Naive thymus-derived CD4-positive, alpha-beta T cell (primary cell): ENCODE data around the gene CCDC97. TPM values are rescaled to one million over a fixed set of nuclear protein-coding genes. Genes with fewer than 3 reads are reported as not detected.
A peak's percentile ranks its signal among the peaks of the same experiment; 100 is the strongest.
"Not testable (repeated sequence)": the region's sequence is repeated elsewhere in the genome, so short reads cannot be mapped to it uniquely, and the experiment has no call there.

Source experiments
- ATAC-seq: fragments of 150-1000 bp; cut with Tn5 transposase; 2 replicates; pipeline ENCODE4 v1.10.0; 2021; ENCODE audit warnings: mild to moderate bottlenecking, moderate library complexity
- CTCF ChIA-PET: fragments of 350-600 bp; sonication (Branson Sonifier 250); formaldehyde crosslinking; loops from one replicate; lab custom pipeline; 2021; ENCODE audit warnings: antibody characterized with exemption; lab: Charles Lee
- POLR2A ChIA-PET: fragments of 350-600 bp; sonication (Branson Sonifier 250); formaldehyde crosslinking; loops from one replicate; lab custom pipeline; 2021; ENCODE audit warnings: antibody characterized with exemption, inconsistent platforms; lab: Charles Lee
- DNase-seq, 9 donors: peaks; one replicate each; pipeline versions ENCODE4 v3.0.0 to v3.0.0-alpha.2; 2020 to 2022; ENCODE audit warnings: mixed read lengths in 1 of 9
- H3K27ac ChIP-seq: one replicate; pipeline ENCODE4 v1.7.0; 2013; ENCODE audit warnings: mild to moderate bottlenecking, low read depth, low read length, moderate library complexity
- H3K27me3 ChIP-seq, 2 donors: one replicate each; pipeline ENCODE4 v1.7.0; 2013; ENCODE audit warnings: low read length in 2 of 2, mild to moderate bottlenecking in 2 of 2, moderate library complexity in 2 of 2; ENCODE audit not compliant: control insufficient read depth in 2 of 2, insufficient read depth in 2 of 2
- H3K36me3 ChIP-seq, 3 experiments: 1 replicate in 2 of 3; 2 replicates in 1 of 3; pipeline ENCODE4 v1.7.0; 2013; ENCODE audit warnings: low read length in 3 of 3, mild to moderate bottlenecking in 3 of 3, moderate library complexity in 1 of 3; ENCODE audit not compliant: insufficient read depth in 3 of 3, control insufficient read depth in 2 of 3
- H3K4me1 ChIP-seq, 2 donors: one replicate each; pipeline ENCODE4 v1.7.0; 2013; ENCODE audit warnings: low read length in 2 of 2, mild to moderate bottlenecking in 2 of 2, moderate library complexity in 1 of 2; ENCODE audit not compliant: control insufficient read depth in 2 of 2, insufficient read depth in 2 of 2
- H3K4me3 ChIP-seq: 2 replicates; pipeline ENCODE4 v1.7.0; 2013; ENCODE audit warnings: mild to moderate bottlenecking, low read length
- H3K9me3 ChIP-seq, 3 experiments: 1 replicate in 2 of 3; 2 replicates in 1 of 3; pipeline ENCODE4 v1.7.0; 2013; ENCODE audit warnings: low read length in 3 of 3; ENCODE audit not compliant: control insufficient read depth in 2 of 3
- H3K27ac Mint-ChIP-seq, 9 donors: one replicate each; pipeline ENCODE4 v1.8.0; 2020 to 2022; ENCODE audit warnings: mixed read lengths in 9 of 9, mild to moderate bottlenecking in 8 of 9, moderate library complexity in 5 of 9, inconsistent platforms in 2 of 9
- H3K27me3 Mint-ChIP-seq, 5 donors: one replicate each; pipeline ENCODE4 v1.8.0; 2021 to 2022; ENCODE audit warnings: mixed read lengths in 5 of 5, mild to moderate bottlenecking in 1 of 5
- H3K36me3 Mint-ChIP-seq, 5 donors: one replicate each; pipeline ENCODE4 v1.8.0; 2020 to 2022; ENCODE audit warnings: mixed read lengths in 5 of 5, mild to moderate bottlenecking in 3 of 5, inconsistent platforms in 1 of 5
- H3K4me1 Mint-ChIP-seq, 7 donors: one replicate each; pipeline ENCODE4 v1.8.0; 2020 to 2022; ENCODE audit warnings: mixed read lengths in 7 of 7, mild to moderate bottlenecking in 3 of 7, inconsistent platforms in 1 of 7
- H3K4me3 Mint-ChIP-seq, 10 donors: one replicate each; pipeline ENCODE4 v1.8.0; 2020 to 2022; ENCODE audit warnings: mild to moderate bottlenecking in 10 of 10, mixed read lengths in 10 of 10, moderate library complexity in 6 of 10, inconsistent platforms in 2 of 10
- H3K9me3 Mint-ChIP-seq, 11 donors: one replicate each; pipeline ENCODE4 v1.8.0; 2020 to 2022; ENCODE audit warnings: mixed read lengths in 11 of 11, mild to moderate bottlenecking in 4 of 11, inconsistent platforms in 1 of 11, moderate library complexity in 1 of 11
- intact Hi-C, 2 donors: fragments of 100-400 bp; cut with micrococcal nuclease; formaldehyde crosslinking; loops; one replicate each; pipeline ENCODE4 v1.15.1; 2023
- polyA plus RNA-seq, 2 donors: library from polyadenylated mRNA; unstranded; fragments of 300-500 nt; fragmentation: Illumina TruSeq; gene quantifications; one replicate each; pipeline ENCODE4 v1.2.3, GENCODE V29; 2021
- total RNA-seq, 6 experiments: library from RNA in 5 of 6; stranded (reverse) in 5 of 6; gene quantifications; 1 replicate in 5 of 6; 2 replicates in 1 of 6; pipeline ENCODE4 v1.2.3 and lab custom pipeline; 2021 to 2026

CCDC97 gene
- total and polyA plus RNA-seq, 7 experiments from 2014 or later: 22.3 to 56.5 (median 44.6) TPM

DNA sequence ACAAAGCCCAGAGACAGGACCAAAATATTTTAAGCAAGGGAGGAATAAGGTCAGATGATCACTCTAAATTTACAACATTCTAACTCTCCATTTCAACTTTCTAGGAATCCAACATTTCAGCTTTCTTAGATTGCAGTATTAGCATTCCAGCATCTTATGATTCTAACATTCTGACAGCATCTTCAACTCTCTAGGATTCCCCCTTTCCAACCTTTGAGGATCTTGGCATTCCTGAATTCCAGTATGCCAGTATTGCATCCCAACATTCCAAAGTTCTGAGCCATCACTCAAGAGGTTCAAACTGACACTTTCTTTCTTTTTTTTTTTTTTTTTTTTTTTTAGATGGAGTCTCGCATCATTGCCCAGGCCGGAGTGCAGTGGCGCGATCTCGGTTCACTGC is 30.0 kb downstream of the CCDC97 start:
- Mint-ChIP-seq H3K27ac (peak overlapping the region in 3 of 9 donors; percentile 44 to 64 (median 49)), H3K4me3 (no peak overlapping the region), H3K36me3 (peaks cover 5 to 38% (median 19%) of the 10 kb centered on the region in 5 donors), H3K27me3 (no peaks in the 10 kb centered on the region), H3K4me1 (peaks cover 6 to 61% (median 50%) of the 10 kb centered on the region in 7 donors), H3K9me3 (peaks cover 0 to 3% (median 0%) of the 10 kb centered on the region in 11 donors)
- H3K9me3 ChIP-seq: no peaks in the 10 kb centered on the region
- peaks cover 23 to 81% (median 44%) of the 10 kb centered on the region in 3 experiments for H3K36me3 ChIP-seq
- H3K4me3 ChIP-seq: no peak overlapping the region
- ChIA-PET CTCF (interaction anchor here (0.5 to 1.4 kb wide), 2 partner anchors 12 to 26 kb away, joined by 3 read pairs; no protein-coding TSS in a partner anchor), POLR2A (interaction anchor here (0.6 to 1.5 kb wide), 3 partner anchors 12 to 94 kb away, joined by 3 to 7 read pairs (median 3); no protein-coding TSS in a partner anchor)
- no peak for ATAC-seq
- intact Hi-C loops: no loop called here
- H3K27ac ChIP-seq: no peak overlapping the region
- no peak for DNase-seq
- H3K27me3 ChIP-seq: no peaks in the 10 kb centered on the region
- peaks cover 26 to 32% of the 10 kb centered on the region in 2 donors for H3K4me1 ChIP-seq

DNA sequence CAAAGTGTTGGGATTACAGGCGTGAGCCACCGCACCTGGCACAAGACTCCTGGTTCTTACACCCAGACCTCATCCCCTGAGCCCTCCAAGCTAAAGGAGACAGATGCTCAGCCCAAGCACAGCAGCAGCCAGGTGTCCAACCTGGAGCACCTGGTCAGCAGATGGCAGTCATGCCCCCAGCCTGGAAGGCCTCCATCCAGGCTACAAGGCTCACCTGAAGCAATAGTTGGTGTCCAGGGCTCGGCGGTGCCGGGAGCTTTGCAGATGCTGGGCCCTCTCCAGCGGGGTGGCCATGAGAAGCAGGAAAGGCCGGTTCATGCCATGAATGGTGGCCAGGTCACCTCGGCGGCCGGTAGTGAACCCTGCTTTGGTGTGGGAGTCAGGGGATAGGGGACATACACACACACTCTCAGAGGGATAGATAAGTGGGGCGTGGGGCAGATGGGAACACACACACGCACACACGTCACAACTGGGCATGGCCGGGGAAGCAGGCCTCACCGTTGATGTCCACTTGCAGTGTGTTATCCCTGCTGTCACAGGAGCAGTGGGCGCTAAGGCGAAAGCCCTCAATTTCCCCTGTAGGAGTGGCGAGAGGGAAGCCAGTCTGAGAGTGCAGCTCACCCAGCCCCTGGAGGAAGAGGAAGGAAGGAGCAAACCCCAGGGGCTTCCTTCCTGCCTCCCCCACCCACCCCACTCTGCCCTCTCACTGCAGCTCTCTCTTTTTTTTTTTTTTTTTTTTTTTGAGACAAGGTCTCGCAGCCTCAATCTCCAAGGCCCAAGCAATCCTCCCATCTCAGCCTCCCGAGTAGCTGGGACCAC is 31.9 kb downstream of the CCDC97 start:
- ATAC-seq: peak; percentile 60
- H3K9me3 Mint-ChIP-seq: peaks cover 0 to 2% (median 0%) of the 10 kb centered on the region in 11 donors
- no peak for DNase-seq
- Histone ChIP-seq H3K9me3 (no peaks in the 10 kb centered on the region), H3K4me3 (no peak overlapping the region), H3K4me1 (peaks cover 27 to 35% of the 10 kb centered on the region in 2 donors), H3K27ac (no peak overlapping the region), H3K36me3 (peaks cover 31 to 82% (median 59%) of the 10 kb centered on the region in 3 experiments), H3K27me3 (no peaks in the 10 kb centered on the region)
- peak overlapping the region in 9 of 10 donors; percentile 32 to 72 (median 63) for H3K4me3 Mint-ChIP-seq
- ChIA-PET POLR2A (interaction anchor here (0.6 to 2.2 kb wide), 5 partner anchors 10 to 197 kb away, joined by 3 to 9 read pairs (median 5); no protein-coding TSS in a partner anchor), CTCF (interaction anchor here (0.6 to 2.3 kb wide), 5 partner anchors 10 to 150 kb away, joined by 3 to 5 read pairs (median 3); no protein-coding TSS in a partner anchor)
- no peaks in the 10 kb centered on the region for H3K27me3 Mint-ChIP-seq
- peaks cover 5 to 42% (median 24%) of the 10 kb centered on the region in 5 donors for H3K36me3 Mint-ChIP-seq
- peaks cover 12 to 61% (median 42%) of the 10 kb centered on the region in 7 donors for H3K4me1 Mint-ChIP-seq
- intact Hi-C loops: loop anchor here in 1 of 2 donors (1.0 kb wide), 1 partner anchor 9 kb away; no protein-coding TSS in a partner anchor
- H3K27ac Mint-ChIP-seq: peak overlapping the region in 8 of 9 donors; percentile 24 to 84 (median 70)

DNA sequence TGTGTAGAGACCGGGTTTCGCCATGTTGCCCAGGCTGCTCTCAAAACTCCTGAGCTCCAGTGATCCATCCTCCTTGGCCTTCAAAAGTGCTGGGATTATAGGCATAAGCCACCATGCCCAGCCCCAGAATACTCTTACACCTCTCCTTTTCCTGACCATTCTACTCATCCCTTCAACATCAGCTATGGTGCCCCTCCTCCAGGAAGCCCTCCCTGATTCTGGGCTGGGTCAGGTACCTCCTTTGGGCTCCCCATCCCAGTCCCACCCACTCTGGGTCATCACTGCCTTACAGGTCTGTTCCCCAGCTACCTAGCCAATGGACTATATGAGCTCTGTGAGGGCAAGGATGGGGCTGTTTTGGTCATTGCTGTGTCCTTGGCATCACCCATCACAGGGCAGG is 34.2 kb downstream of the CCDC97 start:
- intact Hi-C loops: no loop called here
- H3K27ac ChIP-seq: no peak overlapping the region
- ChIA-PET POLR2A (interaction anchor here (0.8 to 0.9 kb wide), 2 partner anchors 20 to 80 kb away, joined by 3 to 4 read pairs; partner anchors contain the start of genes B9D2 and HNRNPUL1), CTCF (interaction anchor here (0.9 to 2.0 kb wide), 2 partner anchors 11 to 35 kb away, joined by 6 to 9 read pairs; no protein-coding TSS in a partner anchor)
- H3K27me3 Mint-ChIP-seq: no peaks in the 10 kb centered on the region
- DNase-seq (no peak), ATAC-seq (no peak)
- no peak overlapping the region for H3K4me3 ChIP-seq
- no peaks in the 10 kb centered on the region for H3K9me3 ChIP-seq
- peaks cover 23 to 68% (median 46%) of the 10 kb centered on the region in 7 donors for H3K4me1 Mint-ChIP-seq
- H3K36me3 Mint-ChIP-seq: peaks cover 4 to 47% (median 28%) of the 10 kb centered on the region in 5 donors
- H3K27ac Mint-ChIP-seq: peak overlapping the region in 6 of 9 donors; percentile 43 to 73 (median 64)
- peaks cover 36 to 72% (median 62%) of the 10 kb centered on the region in 3 experiments for H3K36me3 ChIP-seq
- peak overlapping the region in 3 of 10 donors; percentile 35 to 63 (median 50) for H3K4me3 Mint-ChIP-seq
- H3K9me3 Mint-ChIP-seq: peaks cover 0 to 6% (median 0%) of the 10 kb centered on the region in 11 donors
- no peaks in the 10 kb centered on the region for H3K27me3 ChIP-seq
- peaks cover 39 to 47% of the 10 kb centered on the region in 2 donors for H3K4me1 ChIP-seq

DNA sequence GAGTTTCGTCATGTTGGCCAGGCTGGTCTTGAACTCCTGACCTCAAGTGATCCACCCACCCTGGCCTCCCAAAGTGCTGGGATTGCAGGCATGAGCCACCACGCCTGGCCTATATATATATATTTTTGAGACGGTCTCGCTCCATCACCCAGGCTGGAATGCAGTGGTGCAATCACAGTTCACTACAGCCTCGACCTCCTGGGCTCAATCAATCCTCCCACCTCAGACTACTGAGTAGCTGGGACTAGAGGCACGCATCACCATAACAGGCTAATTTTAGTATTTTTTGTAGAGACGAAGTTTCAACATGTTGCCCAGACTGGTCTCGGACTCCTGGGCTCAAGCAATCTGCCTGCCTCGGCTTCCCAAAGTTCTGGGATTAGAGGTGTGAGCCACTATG is 36.9 kb downstream of the CCDC97 start:
- H3K36me3 Mint-ChIP-seq: peaks cover 4 to 46% (median 24%) of the 10 kb centered on the region in 5 donors
- peak overlapping the region in 2 of 10 donors; percentile 37 to 63 for H3K4me3 Mint-ChIP-seq

DNA sequence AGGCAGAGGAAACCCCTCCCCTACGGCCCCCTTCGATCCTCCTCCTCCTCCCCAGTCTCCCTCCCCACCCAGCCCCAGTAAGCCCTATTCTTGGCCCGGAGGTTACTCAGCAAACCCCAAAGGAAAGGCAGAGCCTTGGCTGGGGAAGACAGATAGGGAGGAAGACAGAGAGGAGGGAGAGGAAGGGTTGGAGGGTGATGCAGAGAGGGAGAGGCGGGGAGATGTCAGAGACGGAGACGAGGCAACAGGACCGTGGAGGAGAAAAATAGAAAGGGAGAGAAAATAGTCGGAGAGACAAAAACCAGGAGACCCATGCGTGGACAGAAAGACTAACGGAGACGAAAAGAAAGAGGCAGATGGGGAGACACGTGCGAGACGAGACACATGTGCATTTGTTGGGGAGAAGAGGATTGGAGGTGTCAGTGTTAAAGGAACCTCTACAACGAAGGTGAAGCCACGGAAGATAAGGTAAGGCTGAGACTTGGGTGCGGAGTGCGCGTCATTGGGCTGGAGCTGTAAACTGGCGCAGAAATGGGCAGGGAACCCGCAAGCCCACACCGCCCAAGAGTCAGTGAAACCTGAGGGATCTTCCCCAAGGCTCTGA is 40.9 kb downstream of the CCDC97 start:
- H3K4me3 Mint-ChIP-seq: peak overlapping the region; percentile 92 to 100 (median 98)
- peaks cover 0 to 6% (median 0%) of the 10 kb centered on the region in 11 donors for H3K9me3 Mint-ChIP-seq
- H3K4me1 Mint-ChIP-seq: peaks cover 39 to 58% (median 45%) of the 10 kb centered on the region in 7 donors
- H3K27me3 ChIP-seq: no peaks in the 10 kb centered on the region
- ChIA-PET POLR2A (interaction anchor here (0.7 to 9.2 kb wide), 11 partner anchors 9 to 222 kb away, joined by 3 to 127 read pairs (median 6); partner anchors contain the start of genes B9D2, CCDC97, DMAC2 and HNRNPUL1), CTCF (interaction anchor here (0.6 to 3.4 kb wide), 13 partner anchors 8 to 573 kb away, joined by 3 to 39 read pairs (median 4); partner anchors contain the start of genes B9D2 and RAB4B)
- H3K36me3 ChIP-seq: peaks cover 10 to 44% (median 18%) of the 10 kb centered on the region in 3 experiments
- ATAC-seq (no peak), DNase-seq (no peak)
- peak overlapping the region; percentile 94 for H3K4me3 ChIP-seq
- peak overlapping the region; percentile 96 for H3K27ac ChIP-seq
- H3K4me1 ChIP-seq: peaks cover 35 to 50% of the 10 kb centered on the region in 2 donors
- no peaks in the 10 kb centered on the region for H3K9me3 ChIP-seq
- H3K27ac Mint-ChIP-seq: peak overlapping the region; percentile 92 to 98 (median 95)
- peaks cover 4 to 41% (median 14%) of the 10 kb centered on the region in 5 donors for H3K36me3 Mint-ChIP-seq
- intact Hi-C loops: loop anchor here (1.0 to 10.0 kb wide), 13 partner anchors 9 to 1519 kb away; partner anchors contain the start of genes B9D2 (in 2 of the 2), SERTAD3 (in 2 of the 2), ACTMAP (in 1 of the 2) and DYRK1B (in 1 of the 2)
- H3K27me3 Mint-ChIP-seq: no peaks in the 10 kb centered on the region

More for the DNA sequence above, 36.9 kb downstream of the CCDC97 start:
- Histone ChIP-seq H3K36me3 (peaks cover 30 to 54% (median 43%) of the 10 kb centered on the region in 3 experiments), H3K4me1 (peaks cover 54 to 55% of the 10 kb centered on the region in 2 donors)
- peak overlapping the region in 3 of 9 donors; percentile 21 to 65 (median 43) for H3K27ac Mint-ChIP-seq
- intact Hi-C loops, H3K4me3 ChIP-seq, ATAC-seq, H3K9me3 ChIP-seq, H3K9me3 Mint-ChIP-seq, DNase-seq, H3K27me3 ChIP-seq, H3K27ac ChIP-seq, H3K27me3 Mint-ChIP-seq: not testable (repeated sequence)
- H3K4me1 Mint-ChIP-seq: peaks cover 38 to 72% (median 54%) of the 10 kb centered on the region in 7 donors
- ChIA-PET CTCF (interaction anchor here (1.3 kb wide), 1 partner anchor 10 kb away, joined by 3 read pairs; no protein-coding TSS in a partner anchor), POLR2A (interaction anchor here (0.5 to 6.9 kb wide), 6 partner anchors 11 to 69 kb away, joined by 3 to 110 read pairs (median 6); partner anchors contain the start of gene CCDC97)
